Measurements from ENCODE around the gene CCDC102A. TPM values are rescaled to one million over a fixed set of nuclear protein-coding genes. Genes with fewer than 3 reads are reported as not detected.

The CCDC102A gene
- total and polyA plus RNA-seq, 2 of the 13 experiments (the other 11 are each of a cell fraction or from before 2014, with no cell fraction given): 2.1 to 2.8 TPM

GRCh38 chr16:57483725-57484514, 52.5 kb downstream of the CCDC102A start:
- Histone ChIP-seq H3K4me3 (replicated peaks in 1 of 3; ENCODE audit: insufficient read depth in 1 of 3, low read depth in 2 of 3, low read length in 3 of 3) (peak overlapping the region in 2 of 3 experiments; percentile 1 to 49; a peak in 1 of 6 replicates), H3K9ac (ENCODE audit: insufficient read depth, low read depth, low read length) (peak overlapping the region; percentile 40), H3K9me3 (ENCODE audit: low read length) (no peaks in the 10 kb centered on the region), H3K4me1 (ENCODE audit: insufficient read depth, low read length) (peaks cover 84% of the 10 kb centered on the region), H2AFZ (ENCODE audit: low read length) (no peak overlapping the region), H3K79me2 (ENCODE audit: insufficient read depth, low read length) (peaks cover 36% of the 10 kb centered on the region), H3K27ac (ENCODE audit: extremely low read length, insufficient read depth, low read length) (peak overlapping the region; percentile 69), H3K4me2 (ENCODE audit: low read depth, low read length) (peak overlapping the region; percentile 94), H3K27me3 (ENCODE audit: control insufficient read depth in 1 of 2, insufficient read depth in 2 of 2, low read length in 2 of 2) (peaks cover 0 to 6% of the 10 kb centered on the region in 2 experiments; a peak in 1 of 5 replicates), H3K36me3 (replicated peaks in 1 of 2; ENCODE audit: control insufficient read depth in 1 of 2, insufficient read depth in 2 of 2, low read length in 2 of 2) (no peaks in the 10 kb centered on the region), H4K20me1 (ENCODE audit: insufficient read depth, low read length) (no peaks in the 10 kb centered on the region)
- ChIA-PET CTCF (ENCODE audit: low intra/inter-chr PET ratio, low total read pairs) (no interaction called here), POLR2A (interaction anchor here (0.5 to 5.6 kb wide), 14 partner anchors 11 to 140 kb away, joined by 3 to 147 read pairs (median 4); partner anchors contain the start of genes CIAPIN1, COQ9, CX3CL1 and POLR2C)
- DNase-seq (ENCODE audit: low spot score) (no peak), ATAC-seq (no peak), FAIRE-seq (no peak)
- 79% methylated on average over 12 of the region's 19 CpGs for WGBS (ENCODE audit: low lambda C conversion rate)
- intact Hi-C loops (cut with micrococcal nuclease; ENCODE audit: unreplicated experiment): no loop called here
- BruUV-seq (replicated peaks): no TSS peak
- in situ Hi-C loops (cut with HindIII; ENCODE audit: extremely low pct_ligation_motif_present, low pct_unique_long_range_greater_than_20kb): no loop called here
- TF ChIP-seq SKIL (CRISPR knock-in tag; IDR thresholded peaks at IDR 0.05; ENCODE audit: borderline replicate concordance): no peak
- TF ChIP-seq FLYWCH1 (CRISPR knock-in tag; IDR thresholded peaks at IDR 0.05): no peak
- TF ChIP-seq KLF12 (CRISPR knock-in tag; IDR thresholded peaks at IDR 0.05; ENCODE audit: borderline replicate concordance): no peak
- TF ChIP-seq DDIT3 (CRISPR knock-in tag; IDR thresholded peaks at IDR 0.05): no peak
- TF ChIP-seq ZBTB7B (CRISPR knock-in tag; IDR thresholded peaks at IDR 0.05): no peak
- 0 out of 2 replicates have a peak, but pooled peaks have one; percentile 69 for TF ChIP-seq ZNF839 (CRISPR knock-in tag; IDR thresholded peaks at IDR 0.05; ENCODE audit: borderline replicate concordance)
- TF ChIP-seq ZNF704 (CRISPR knock-in tag; IDR thresholded peaks at IDR 0.05; ENCODE audit: borderline replicate concordance): no peak
- TF ChIP-seq ATF7-NPFF (CRISPR knock-in tag; IDR thresholded peaks at IDR 0.05; ENCODE audit: low read depth): no peak
- TF ChIP-seq ZNF775 (CRISPR knock-in tag; IDR thresholded peaks at IDR 0.05; ENCODE audit: borderline replicate concordance): no peak
- TF ChIP-seq BCL3 (CRISPR knock-in tag; IDR thresholded peaks at IDR 0.05): 0 out of 2 replicates have a peak, but pooled peaks have one; percentile 30
- TF ChIP-seq GABPB1 (CRISPR knock-in tag; IDR thresholded peaks at IDR 0.05): no peak
- TF ChIP-seq SP140L (CRISPR knock-in tag; IDR thresholded peaks at IDR 0.05; ENCODE audit: borderline replicate concordance): no peak
- TF ChIP-seq ZNF569 (CRISPR knock-in tag; IDR thresholded peaks at IDR 0.05; ENCODE audit: borderline replicate concordance): no peak
- peak; percentile 93 for TF ChIP-seq ZNF263 (CRISPR knock-in tag; IDR thresholded peaks at IDR 0.05)
- no peak for TF ChIP-seq ZNF878 (CRISPR knock-in tag; IDR thresholded peaks at IDR 0.05)
- TF ChIP-seq ZNF615 (CRISPR knock-in tag; IDR thresholded peaks at IDR 0.05; ENCODE audit: borderline replicate concordance): no peak
- TF ChIP-seq ZNF83 (CRISPR knock-in tag; IDR thresholded peaks at IDR 0.05; ENCODE audit: borderline replicate concordance): 0 out of 2 replicates have a peak, but pooled peaks have one; percentile 39

Data from HepG2 (cell line).